HCT116 (cell line): ENCODE results near the gene NAGK. TPM values are rescaled to one million over a fixed set of nuclear protein-coding genes. Genes with fewer than 3 reads are reported as not detected.

ENCODE experiments used
- ATAC-seq: fragments of 200-7000 bp; cut with Tn5 transposase; 2 replicates; pipeline ENCODE4 v1.9.1; 2020; ENCODE audit warnings: mild to moderate bottlenecking, moderate library complexity
- BruUV-seq: library from RNA; stranded (reverse); fragments of 400-500 nt; replicated peaks from 2 replicates; lab custom pipeline; 2021; lab: Mats Ljungman, UMichigan
- CTCF ChIA-PET: fragments of 300-600 bp; sonication (Branson Sonifier 250); formaldehyde crosslinking; loops from one replicate; lab custom pipeline; 2021; ENCODE audit warnings: antibody characterized with exemption; lab: Charles Lee
- POLR2A ChIA-PET: fragments of 300-600, 350-600 bp; sonication (Branson Sonifier 250); formaldehyde crosslinking; loops from one replicate; lab custom pipeline; 2021; ENCODE audit warnings: antibody characterized with exemption; lab: Charles Lee
- RAD21 ChIA-PET, 2 experiments: fragments of 300-600 bp; sonication (Branson Sonifier 250); formaldehyde crosslinking; loops; one replicate each; lab custom pipeline; 2023; ENCODE audit warnings: low total read pairs in 2 of 2; ENCODE audit not compliant: uncharacterized antibody in 2 of 2, unreplicated experiment in 2 of 2, low non-redundant PET in 1 of 2; lab: Charles Lee
- DNase-seq: peaks from one replicate; pipeline ENCODE4 v3.0.0-alpha.2; 2010; ENCODE audit warnings: low read depth, low spot score
- H2AFZ ChIP-seq: fragments of 200-600 bp; shearing (Covaris generic), sonication (generic); 2 replicates; pipeline ENCODE4 v1.6.1; 2017; ENCODE audit warnings: low read depth, mixed run types, mixed read lengths, antibody characterized with exemption, low read length; ENCODE audit not compliant: poor library complexity, severe bottlenecking
- H3K27ac ChIP-seq: 2 replicates; pipeline ENCODE4 v1.5.1; 2012; ENCODE audit warnings: low read depth, low read length
- H3K27me3 ChIP-seq: fragments of 200-600 bp; sonication (generic); 2 replicates; pipeline ENCODE4 v1.6.1; 2016; ENCODE audit warnings: mixed run types, low read length, mixed read lengths; ENCODE audit not compliant: insufficient read depth
- H3K36me3 ChIP-seq, 2 experiments: fragments of 200-500 bp in 1 of 2; fragments of 200-600 bp in 1 of 2; sonication (Bioruptor generic) in 1 of 2; sonication (generic) in 1 of 2; 2 replicates each; pipeline versions ENCODE4 v1.5.1 to v1.6.1; 2014 to 2016; ENCODE audit warnings: low read length in 2 of 2, inconsistent platforms in 1 of 2, mixed read lengths in 1 of 2, mixed run types in 1 of 2; ENCODE audit not compliant: insufficient read depth in 2 of 2, control insufficient read depth in 1 of 2
- H3K4me1 ChIP-seq, 2 experiments: fragments of 200-600 bp in 1 of 2; sonication (generic) in 1 of 2; 2 replicates each; pipeline versions ENCODE4 v1.5.1 to v1.6.1; 2012 to 2017; ENCODE audit warnings: low read length in 2 of 2, inconsistent platforms in 1 of 2, mild to moderate bottlenecking in 1 of 2, mixed read lengths in 1 of 2, mixed run types in 1 of 2, moderate library complexity in 1 of 2; ENCODE audit not compliant: insufficient read depth in 2 of 2, control insufficient read depth in 1 of 2
- H3K4me2 ChIP-seq: fragments of 200-600 bp; sonication (generic); 2 replicates; pipeline ENCODE4 v1.6.1; 2017; ENCODE audit warnings: mixed run types, low read length, mixed read lengths
- H3K4me3 ChIP-seq, 2 experiments: fragments of 200-600 bp in 1 of 2; sonication (generic) in 1 of 2; replicated peaks in 1 of 2; 2 replicates each; pipeline ENCODE4 v1.5.1; 2011 to 2016; ENCODE audit warnings: low read length in 2 of 2, control low read depth in 1 of 2, low read depth in 1 of 2, mild to moderate bottlenecking in 1 of 2, mixed read lengths in 1 of 2, mixed run types in 1 of 2
- H3K79me2 ChIP-seq: fragments of 200-600 bp; sonication (generic); 2 replicates; pipeline ENCODE4 v1.6.1; 2017; ENCODE audit warnings: mild to moderate bottlenecking, mixed run types, low read length, moderate library complexity, mixed read lengths; ENCODE audit not compliant: insufficient read depth
- H3K9ac ChIP-seq: fragments of 200-600 bp; sonication (generic); 2 replicates; pipeline ENCODE4 v1.6.1; 2016; ENCODE audit warnings: low read length, mixed read lengths
- H3K9me2 ChIP-seq: fragments of 200-600 bp; sonication (generic), shearing (Covaris generic); 2 replicates; pipeline ENCODE4 v1.6.1; 2017; ENCODE audit warnings: mixed run types, mild to moderate bottlenecking, moderate library complexity; ENCODE audit not compliant: insufficient read depth
- H3K9me3 ChIP-seq, 2 experiments: fragments of 200-500 bp in 1 of 2; fragments of 200-600 bp in 1 of 2; sonication (Bioruptor generic) in 1 of 2; sonication (generic) in 1 of 2; 2 replicates each; pipeline ENCODE4 v1.6.1; 2014 to 2017; ENCODE audit warnings: low read length in 2 of 2, mixed read lengths in 2 of 2, inconsistent platforms in 1 of 2, low read depth in 1 of 2, mild to moderate bottlenecking in 1 of 2, mixed run types in 1 of 2, moderate library complexity in 1 of 2; ENCODE audit not compliant: control insufficient read depth in 1 of 2, insufficient read depth in 1 of 2
- H4K20me1 ChIP-seq: fragments of 200-600 bp; sonication (generic), shearing (Covaris generic); 2 replicates; pipeline ENCODE4 v1.6.1; 2017; ENCODE audit warnings: mixed run types, mild to moderate bottlenecking, moderate library complexity; ENCODE audit not compliant: insufficient read depth
- EZH2 ChIP-seq: fragments of 200-600 bp; sonication (generic); IDR thresholded peaks from 2 replicates; pipeline ENCODE4 v1.6.1; 2017; ENCODE audit warnings: antibody characterized with exemption, mixed run types
- POLR2AphosphoS5 ChIP-seq: IDR thresholded peaks from 2 replicates; pipeline ENCODE4 v1.6.1; 2011; ENCODE audit warnings: mild to moderate bottlenecking, low read depth, low read length, moderate library complexity
- RAD21 ChIP-seq: IDR thresholded peaks from 2 replicates; pipeline ENCODE4 v1.6.1; 2012; ENCODE audit warnings: low read depth, mild to moderate bottlenecking
- SP1 ChIP-seq: IDR thresholded peaks from 2 replicates; pipeline ENCODE4 v1.6.1; 2012; ENCODE audit warnings: low read depth
- intact Hi-C: fragments of 100-400 bp; cut with micrococcal nuclease; formaldehyde crosslinking; loops from 2 replicates; pipeline ENCODE4 v1.10.0; 2022
- total RNA-seq: library from RNA; stranded (reverse); gene quantifications from one replicate; pipeline ENCODE4 v1.2.1, GENCODE V29; 2021; ENCODE audit not compliant: unreplicated experiment
- TF ChIP-seq, protein P1 (sequence below), 3 experiments: fragments of 200-600 bp in 1 of 3; sonication (generic) in 1 of 3; IDR thresholded peaks in 2 of 3; conservative IDR thresholded peaks in 1 of 3; 2 replicates each; pipeline ENCODE4 v1.5.1; 2012 to 2017; ENCODE audit warnings: low read depth in 2 of 3, low read length in 2 of 3, antibody characterized with exemption in 1 of 3, borderline replicate concordance in 1 of 3, control low read depth in 1 of 3, mild to moderate bottlenecking in 1 of 3, mixed read lengths in 1 of 3, mixed run types in 1 of 3, moderate library complexity in 1 of 3; ENCODE audit not compliant: insufficient read depth in 1 of 3

NAGK gene
- total RNA-seq, 1 experiment from 2014 or later = 36.8 TPM

DNA sequence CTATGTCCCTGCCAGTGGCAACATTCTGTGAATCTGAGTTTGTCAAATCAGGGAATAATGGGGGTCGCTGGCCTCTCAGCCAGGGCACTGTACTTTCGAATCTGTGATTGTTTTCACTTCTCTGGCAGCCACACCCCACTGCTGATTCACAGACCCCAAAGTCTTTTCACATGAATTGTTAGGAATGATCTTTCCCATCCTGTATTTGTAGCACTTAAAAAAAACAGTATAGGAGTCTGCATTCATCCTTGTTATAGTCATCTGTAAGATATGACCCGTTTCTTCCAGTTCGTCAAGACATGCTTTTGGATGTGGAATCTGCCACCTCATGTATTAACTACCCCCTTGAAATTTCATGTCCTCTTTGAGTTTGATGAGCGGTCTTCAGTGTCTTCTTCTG, 928 bp downstream of the NAGK start:
- Histone ChIP-seq H3K9me3 (no peaks in the 10 kb centered on the region), H3K9ac (peak overlapping the region; percentile 75), H3K27me3 (no peaks in the 10 kb centered on the region), H3K27ac (no peak overlapping the region), H3K79me2 (no peaks in the 10 kb centered on the region), H2AFZ (no peak overlapping the region), H4K20me1 (no peaks in the 10 kb centered on the region), H3K36me3 (0 out of 4 replicates have a peak, but pooled peaks cover 0 to 3% of the 10 kb centered on the region in 2 experiments), H3K9me2 (no peaks in the 10 kb centered on the region), H3K4me1 (peaks cover 10 to 22% of the 10 kb centered on the region in 2 experiments), H3K4me3 (peak overlapping the region; percentile 82 to 83), H3K4me2 (peak overlapping the region; percentile 100)
- RAD21 ChIA-PET = no interaction called here
- ATAC-seq (no peak), DNase-seq (no peak)
- intact Hi-C loops = no loop called here
- TF ChIP-seq SP1 = no peak
- no peak for TF ChIP-seq POLR2AphosphoS5
- POLR2A ChIA-PET = interaction anchor here (1.4 kb wide), 1 partner anchor 10 kb away, joined by 5 read pairs; no protein-coding TSS in a partner anchor
- CTCF ChIA-PET = interaction anchor here (1.1 to 2.1 kb wide), 4 partner anchors 67 to 280 kb away, joined by 3 to 5 read pairs (median 4); no protein-coding TSS in a partner anchor
- no TSS peak for BruUV-seq

DNA sequence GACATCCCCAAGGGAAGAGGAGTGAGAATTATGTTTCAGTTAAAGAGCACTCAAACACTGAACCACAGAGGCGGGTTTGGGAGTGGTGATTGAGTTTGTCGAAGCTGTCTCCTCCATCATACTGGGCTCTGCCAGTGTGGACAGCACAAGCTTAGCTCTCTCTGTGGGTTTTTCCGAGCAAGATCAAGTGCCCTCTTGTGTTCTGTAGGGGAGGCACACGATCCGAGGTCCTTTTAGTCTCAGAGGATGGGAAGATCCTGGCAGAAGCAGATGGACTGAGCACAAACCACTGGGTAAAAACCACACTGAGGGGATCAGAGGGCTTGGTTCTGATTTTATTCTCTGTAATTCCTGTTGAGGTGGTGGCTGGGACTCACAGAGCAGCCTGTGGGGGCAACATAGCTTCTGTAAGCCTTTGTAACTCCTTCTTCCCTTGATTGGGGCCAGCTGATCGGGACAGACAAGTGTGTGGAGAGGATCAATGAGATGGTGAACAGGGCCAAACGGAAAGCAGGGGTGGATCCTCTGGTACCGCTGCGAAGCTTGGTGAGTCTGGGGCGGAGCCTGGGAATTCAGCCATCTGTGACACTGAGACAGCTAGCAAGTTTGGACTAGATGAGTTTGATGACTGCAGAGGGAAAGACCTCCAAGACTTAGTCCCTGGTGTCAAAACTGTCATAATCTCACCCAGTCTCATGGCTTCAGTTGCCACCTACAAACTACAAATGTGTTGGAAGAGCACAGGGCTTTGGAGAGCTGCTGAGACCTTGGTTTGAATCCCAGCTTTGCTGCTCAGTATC, 2.0 kb downstream of the NAGK start:
- peak; percentile 19 for DNase-seq
- H3K27ac ChIP-seq = no peak overlapping the region
- H3K9ac ChIP-seq = no peak overlapping the region
- H4K20me1 ChIP-seq = no peaks in the 10 kb centered on the region
- ChIA-PET CTCF (interaction anchor here (1.1 to 2.2 kb wide), 4 partner anchors 31 to 281 kb away, joined by 3 to 16 read pairs (median 4); no protein-coding TSS in a partner anchor), POLR2A (no interaction called here)
- H3K79me2 ChIP-seq = no peaks in the 10 kb centered on the region
- H3K4me1 ChIP-seq = peaks cover 10 to 22% of the 10 kb centered on the region in 2 experiments
- intact Hi-C loops = no loop called here
- TF ChIP-seq EZH2 = no peak
- TF ChIP-seq, protein P1, sequence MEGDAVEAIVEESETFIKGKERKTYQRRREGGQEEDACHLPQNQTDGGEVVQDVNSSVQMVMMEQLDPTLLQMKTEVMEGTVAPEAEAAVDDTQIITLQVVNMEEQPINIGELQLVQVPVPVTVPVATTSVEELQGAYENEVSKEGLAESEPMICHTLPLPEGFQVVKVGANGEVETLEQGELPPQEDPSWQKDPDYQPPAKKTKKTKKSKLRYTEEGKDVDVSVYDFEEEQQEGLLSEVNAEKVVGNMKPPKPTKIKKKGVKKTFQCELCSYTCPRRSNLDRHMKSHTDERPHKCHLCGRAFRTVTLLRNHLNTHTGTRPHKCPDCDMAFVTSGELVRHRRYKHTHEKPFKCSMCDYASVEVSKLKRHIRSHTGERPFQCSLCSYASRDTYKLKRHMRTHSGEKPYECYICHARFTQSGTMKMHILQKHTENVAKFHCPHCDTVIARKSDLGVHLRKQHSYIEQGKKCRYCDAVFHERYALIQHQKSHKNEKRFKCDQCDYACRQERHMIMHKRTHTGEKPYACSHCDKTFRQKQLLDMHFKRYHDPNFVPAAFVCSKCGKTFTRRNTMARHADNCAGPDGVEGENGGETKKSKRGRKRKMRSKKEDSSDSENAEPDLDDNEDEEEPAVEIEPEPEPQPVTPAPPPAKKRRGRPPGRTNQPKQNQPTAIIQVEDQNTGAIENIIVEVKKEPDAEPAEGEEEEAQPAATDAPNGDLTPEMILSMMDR (IDR thresholded peaks at IDR 0.05 in 2 of 3, conservative IDR thresholded peaks at IDR 0.05 in 1 of 3; ENCODE audit: borderline replicate concordance in 1 of 3, insufficient read depth in 1 of 3, low read depth in 2 of 3, low read length in 2 of 3) = peak in 2 of 3 experiments; percentile 42 to 46; a peak in 4 of 6 replicates
- peak; percentile 40 for TF ChIP-seq RAD21
- TF ChIP-seq, all 23 proteins: peak for 2
- no peak overlapping the region for H3K4me2 ChIP-seq
- H3K27me3 ChIP-seq = no peaks in the 10 kb centered on the region
- BruUV-seq = no TSS peak
- 0 out of 4 replicates have a peak, but pooled peaks cover 0 to 3% of the 10 kb centered on the region in 2 experiments for H3K36me3 ChIP-seq
- H3K9me2 ChIP-seq = no peaks in the 10 kb centered on the region
- H3K4me3 ChIP-seq = no peak overlapping the region
- RAD21 ChIA-PET = no interaction called here
- ATAC-seq = no peak
- no peaks in the 10 kb centered on the region for H3K9me3 ChIP-seq
- no peak overlapping the region for H2AFZ ChIP-seq
